Inflammatory macrophage treated with lipopolysaccharide for 1 hour (primary cell): Measurements from ENCODE around the gene PURB.
"Not testable (repeated sequence)": the region's sequence is repeated elsewhere in the genome, so short reads cannot be mapped to it uniquely, and the experiment has no call there.

ENCODE experiments used
- DNase-seq, 2 donors: peaks; one replicate each; pipeline ENCODE4 v3.0.0-alpha.2; 2020 to 2022

PURB gene

GRCh38 chr7:44891372-44891771 is 6.0 kb upstream of the PURB start:
- no peak for DNase-seq

GRCh38 chr7:44889086-44889781 is 3.9 kb upstream of the PURB start:
- DNase-seq, result no peak

- peak; percentile 35 to 70 for DNase-seq
Measured at GRCh38 chr7:44887293-44887692, 2.0 kb upstream of the PURB start.

GRCh38 chr7:44884621-44885393 is 523 bp downstream of the PURB start:
- DNase-seq, result peak; percentile 32 to 40

- DNase-seq, result no peak
Measured at GRCh38 chr7:44883961-44884620, 1.2 kb downstream of the PURB start.

- no peak for DNase-seq
Measured at GRCh38 chr7:44882899-44883298, 2.4 kb downstream of the PURB start.

- DNase-seq, result peak in 1 of 2 donors; percentile 26
Measured at GRCh38 chr7:44881610-44882009, 3.7 kb downstream of the PURB start.

GRCh38 chr7:44881066-44881600 is 4.2 kb downstream of the PURB start:
- no peak for DNase-seq

GRCh38 chr7:44880317-44881018 is 4.9 kb downstream of the PURB start:
- DNase-seq, result no peak

- DNase-seq, result no peak
Measured at GRCh38 chr7:44876393-44876792, 8.9 kb downstream of the PURB start.

GRCh38 chr7:44875241-44875640 is 10.1 kb downstream of the PURB start:
- no peak for DNase-seq

GRCh38 chr7:44872787-44873186 is 12.5 kb downstream of the PURB start:
- no peak for DNase-seq

- DNase-seq, result not testable (repeated sequence)
Measured at GRCh38 chr7:44871918-44872317, 13.4 kb downstream of the PURB start.

GRCh38 chr7:44870780-44871179 is 14.6 kb downstream of the PURB start:
- not testable (repeated sequence) for DNase-seq

GRCh38 chr7:44870336-44870735 is 15.0 kb downstream of the PURB start:
- not testable (repeated sequence) for DNase-seq

GRCh38 chr7:44867073-44867995 is 18.0 kb downstream of the PURB start:
- peak; percentile 39 to 44 for DNase-seq

GRCh38 chr7:44861949-44862348 is 23.4 kb downstream of the PURB start:
- not testable (repeated sequence) for DNase-seq

- DNase-seq, result no peak
Measured at GRCh38 chr7:44858161-44858560, 27.2 kb downstream of the PURB start.

- peak in 1 of 2 donors; percentile 31 for DNase-seq
Measured at GRCh38 chr7:44854644-44855364, 30.5 kb downstream of the PURB start.

GRCh38 chr7:44853391-44853790 is 31.9 kb downstream of the PURB start:
- no peak for DNase-seq

- DNase-seq, result no peak
Measured at GRCh38 chr7:44852590-44852989, 32.7 kb downstream of the PURB start.
